ENCODE results near the gene CFAP52.
A peak's percentile ranks its signal among the peaks of the same experiment; 100 is the strongest.

CFAP52 gene

GRCh38 chr17:9643611-9644010 lies 67.2 kb downstream of the CFAP52 start:
- TF ChIP-seq, protein P1, sequence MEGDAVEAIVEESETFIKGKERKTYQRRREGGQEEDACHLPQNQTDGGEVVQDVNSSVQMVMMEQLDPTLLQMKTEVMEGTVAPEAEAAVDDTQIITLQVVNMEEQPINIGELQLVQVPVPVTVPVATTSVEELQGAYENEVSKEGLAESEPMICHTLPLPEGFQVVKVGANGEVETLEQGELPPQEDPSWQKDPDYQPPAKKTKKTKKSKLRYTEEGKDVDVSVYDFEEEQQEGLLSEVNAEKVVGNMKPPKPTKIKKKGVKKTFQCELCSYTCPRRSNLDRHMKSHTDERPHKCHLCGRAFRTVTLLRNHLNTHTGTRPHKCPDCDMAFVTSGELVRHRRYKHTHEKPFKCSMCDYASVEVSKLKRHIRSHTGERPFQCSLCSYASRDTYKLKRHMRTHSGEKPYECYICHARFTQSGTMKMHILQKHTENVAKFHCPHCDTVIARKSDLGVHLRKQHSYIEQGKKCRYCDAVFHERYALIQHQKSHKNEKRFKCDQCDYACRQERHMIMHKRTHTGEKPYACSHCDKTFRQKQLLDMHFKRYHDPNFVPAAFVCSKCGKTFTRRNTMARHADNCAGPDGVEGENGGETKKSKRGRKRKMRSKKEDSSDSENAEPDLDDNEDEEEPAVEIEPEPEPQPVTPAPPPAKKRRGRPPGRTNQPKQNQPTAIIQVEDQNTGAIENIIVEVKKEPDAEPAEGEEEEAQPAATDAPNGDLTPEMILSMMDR (IDR thresholded peaks at IDR 0.05; ENCODE audit: low read depth, low read length, missing control alignments) = no peak
- no peak overlapping the region for H3K4me3 ChIP-seq (ENCODE audit: low read depth, low read length)
- in situ Hi-C loops (cut with HindIII; ENCODE audit: low sequenced_read_pairs) = no loop called here
- no peak for DNase-seq (ENCODE audit: low read depth)

DNA sequence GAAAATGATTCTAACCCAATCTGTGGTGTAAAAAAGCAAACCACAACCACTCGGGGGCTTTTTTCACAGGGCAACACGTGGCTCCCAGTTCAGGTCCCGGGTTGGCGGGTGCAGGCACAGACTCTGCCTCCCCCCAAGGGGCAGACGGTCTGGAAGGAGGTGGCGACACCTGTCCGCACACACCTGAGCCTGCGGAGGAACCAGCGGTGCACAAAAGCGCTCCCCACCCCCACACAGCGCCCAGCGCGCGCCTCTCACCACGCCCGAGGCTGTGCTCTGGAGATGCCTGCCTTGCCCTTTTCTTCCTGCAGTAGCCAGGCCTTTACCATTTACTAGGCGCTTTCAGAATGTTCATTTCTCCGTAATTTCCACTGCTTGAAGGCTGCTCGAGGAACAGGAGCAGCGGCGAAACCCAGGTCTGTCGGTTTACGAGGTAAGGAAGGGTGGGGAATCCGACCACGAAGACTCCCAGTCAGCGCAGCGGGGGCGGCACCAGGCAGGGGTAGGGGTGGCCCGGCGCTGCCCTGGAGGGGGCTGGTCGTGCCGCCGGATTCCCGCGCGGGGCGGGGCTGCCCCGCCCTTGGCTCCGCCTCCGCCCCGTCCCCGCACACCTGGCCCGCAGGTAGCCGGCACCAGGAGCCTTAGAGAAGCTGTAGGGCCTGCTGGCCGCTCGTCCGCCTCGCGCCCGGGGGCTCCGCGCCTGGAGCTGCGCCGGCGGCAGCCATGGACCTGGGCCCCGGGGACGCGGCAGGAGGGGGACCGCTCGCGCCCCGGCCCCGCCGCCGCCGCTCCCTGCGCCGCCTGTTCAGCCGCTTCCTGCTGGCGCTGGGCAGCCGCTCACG lies 68.7 kb downstream of the CFAP52 start, which contains the start of gene USP43:
Gene USP43 (plus strand): TSS at position 608 of the 842 bp plus-strand sequence. CDS start 116 bp downstream, at position 724.
- no peak for DNase-seq (ENCODE audit: low read depth)
- in situ Hi-C loops (cut with HindIII; ENCODE audit: low sequenced_read_pairs) = no loop called here
- peak within 1 kb of the TSS; percentile 55 for H3K4me3 ChIP-seq (ENCODE audit: low read depth, low read length)
- TF ChIP-seq, protein P1 (IDR thresholded peaks at IDR 0.05; ENCODE audit: low read depth, low read length, missing control alignments) = no peak

- no peak for DNase-seq (ENCODE audit: low read depth)
These were observed 69.6 kb downstream of the CFAP52 start for GRCh38 chr17:9645851-9646545.

GRCh38 chr17:9646546-9646885 lies 70.1 kb downstream of the CFAP52 start:
- H3K4me3 ChIP-seq (ENCODE audit: low read depth, low read length) = peak overlapping the region; percentile 55
- in situ Hi-C loops (cut with HindIII; ENCODE audit: low sequenced_read_pairs) = no loop called here
- DNase-seq (ENCODE audit: low read depth) = no peak
- TF ChIP-seq, protein P1 (IDR thresholded peaks at IDR 0.05; ENCODE audit: low read depth, low read length, missing control alignments) = no peak

More at GRCh38 chr17:9645851-9646545, 69.6 kb downstream of the CFAP52 start:
- in situ Hi-C loops (cut with HindIII; ENCODE audit: low sequenced_read_pairs) = no loop called here
- peak overlapping the region; percentile 55 for H3K4me3 ChIP-seq (ENCODE audit: low read depth, low read length)
- TF ChIP-seq, protein P1 (IDR thresholded peaks at IDR 0.05; ENCODE audit: low read depth, low read length, missing control alignments) = peak; percentile 19

DNA sequence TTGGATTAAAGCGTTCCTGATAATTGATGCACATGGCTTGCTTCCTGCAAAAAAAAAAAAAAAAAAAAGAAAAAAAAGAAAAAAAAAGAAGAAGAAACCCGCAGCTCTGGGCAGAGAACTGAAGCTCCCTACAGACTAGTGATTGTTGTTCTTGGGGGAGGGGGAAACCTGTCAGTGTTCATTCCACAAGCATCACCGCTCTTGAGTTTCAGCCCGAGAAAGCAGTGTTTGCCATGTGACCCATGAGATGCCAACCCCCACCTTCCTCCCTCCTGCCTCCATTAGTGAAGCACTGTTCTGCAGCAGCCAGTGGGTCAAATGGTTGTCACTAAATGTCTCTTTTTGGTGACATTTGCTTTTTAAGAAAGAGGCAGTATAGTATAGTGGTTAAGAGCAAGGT lies 70.6 kb downstream of the CFAP52 start:
- no peak for DNase-seq (ENCODE audit: low read depth)
- TF ChIP-seq, protein P1 (IDR thresholded peaks at IDR 0.05; ENCODE audit: low read depth, low read length, missing control alignments) = no peak
- in situ Hi-C loops (cut with HindIII; ENCODE audit: low sequenced_read_pairs) = no loop called here
- H3K4me3 ChIP-seq (ENCODE audit: low read depth, low read length) = peak overlapping the region; percentile 55

GRCh38 chr17:9648521-9649110 lies 72.2 kb downstream of the CFAP52 start:
- DNase-seq (ENCODE audit: low read depth) = no peak
- TF ChIP-seq, protein P1 (IDR thresholded peaks at IDR 0.05; ENCODE audit: low read depth, low read length, missing control alignments) = no peak
- in situ Hi-C loops (cut with HindIII; ENCODE audit: low sequenced_read_pairs) = no loop called here
- peak overlapping the region; percentile 9 for H3K4me3 ChIP-seq (ENCODE audit: low read depth, low read length)

Measured in astrocyte of the cerebellum (primary cell).